ENCODE results near the gene SYF2.
"Not testable (repeated sequence)": the region's sequence is repeated elsewhere in the genome, so short reads cannot be mapped to it uniquely, and the experiment has no call there.

The SYF2 gene

GRCh38 chr1:25232027-25232865 is at the start of gene SYF2:
TSS of gene SYF2 (minus strand) at chr1:25232502. CDS start at chr1:25232467, 35 bp downstream.
- H3K36me3 ChIP-seq (ENCODE audit: control insufficient read depth, insufficient read depth, low read length) = peaks cover 27% of the 10 kb centered on the region
- H3K9me3 ChIP-seq (ENCODE audit: control insufficient read depth, insufficient read depth, low read depth, low read length) = no peaks in the 10 kb centered on the region
- H3K4me3 ChIP-seq (ENCODE audit: low read depth, low read length) = peak within 1 kb of the TSS; percentile 78
- no peaks in the 10 kb centered on the region for H3K27me3 ChIP-seq (ENCODE audit: control insufficient read depth, insufficient read depth, low read length)
- peak within 1 kb of the TSS; percentile 72 for H3K27ac ChIP-seq (ENCODE audit: low read depth, low read length)
- no peaks in the 10 kb centered on the region for H3K4me1 ChIP-seq (ENCODE audit: control insufficient read depth, insufficient read depth, low read length)
- peak within 1 kb of the TSS; percentile 91 for H3K9ac ChIP-seq (ENCODE audit: low read length)

DNA sequence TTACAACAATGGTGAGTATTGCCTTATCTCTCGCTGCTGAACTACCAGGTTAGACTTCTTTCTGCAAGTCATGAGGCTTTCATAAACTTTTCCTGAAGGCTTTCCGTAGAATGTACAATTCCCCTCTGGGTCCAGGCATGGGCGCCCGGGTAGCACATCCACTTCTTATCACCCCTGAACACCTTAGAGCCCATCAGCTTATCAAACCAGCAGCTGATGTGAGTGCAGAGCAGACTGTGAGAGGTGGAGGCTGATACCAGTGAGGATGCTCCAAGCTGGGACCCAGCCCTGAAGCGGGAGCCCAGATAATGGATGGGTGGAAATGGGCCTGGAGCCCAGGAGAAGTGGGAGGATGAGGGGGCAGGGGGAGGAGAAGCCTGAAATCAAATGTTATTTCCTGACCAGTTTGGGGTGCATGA is 47.4 kb upstream of the SYF2 start:
- not testable (repeated sequence) for H3K27me3 ChIP-seq (ENCODE audit: control insufficient read depth, insufficient read depth, low read length); H3K4me1 ChIP-seq (ENCODE audit: control insufficient read depth, insufficient read depth, low read length); H3K4me3 ChIP-seq (ENCODE audit: low read depth, low read length); H3K36me3 ChIP-seq (ENCODE audit: control insufficient read depth, insufficient read depth, low read length); H3K9ac ChIP-seq (ENCODE audit: low read length); H3K27ac ChIP-seq (ENCODE audit: low read depth, low read length); H3K9me3 ChIP-seq (ENCODE audit: control insufficient read depth, insufficient read depth, low read depth, low read length)

DNA sequence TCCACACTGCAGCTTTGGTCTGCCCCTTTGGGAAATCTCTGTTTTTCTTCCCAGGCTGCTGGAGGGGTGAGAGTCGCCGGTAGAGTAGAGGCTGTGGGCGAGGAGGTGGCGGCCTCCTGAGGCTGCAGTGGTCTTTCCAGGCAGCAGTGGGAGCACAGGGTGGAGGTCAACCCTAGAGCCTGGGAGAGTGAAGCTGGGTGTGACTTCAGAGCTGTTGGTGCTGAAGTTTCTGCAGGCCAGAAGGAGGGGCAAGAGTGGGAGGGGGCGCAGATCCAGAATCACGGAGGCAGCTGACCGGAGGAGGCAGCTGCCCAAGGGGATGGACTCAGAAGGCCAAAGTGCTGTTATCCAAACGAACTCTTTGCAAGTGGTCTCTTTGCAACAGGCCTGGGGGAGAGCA is 46.5 kb upstream of the SYF2 start:
- not testable (repeated sequence) for H3K4me3 ChIP-seq (ENCODE audit: low read depth, low read length); H3K4me1 ChIP-seq (ENCODE audit: control insufficient read depth, insufficient read depth, low read length); H3K9me3 ChIP-seq (ENCODE audit: control insufficient read depth, insufficient read depth, low read depth, low read length); H3K27me3 ChIP-seq (ENCODE audit: control insufficient read depth, insufficient read depth, low read length); H3K27ac ChIP-seq (ENCODE audit: low read depth, low read length); H3K9ac ChIP-seq (ENCODE audit: low read length); H3K36me3 ChIP-seq (ENCODE audit: control insufficient read depth, insufficient read depth, low read length)

DNA sequence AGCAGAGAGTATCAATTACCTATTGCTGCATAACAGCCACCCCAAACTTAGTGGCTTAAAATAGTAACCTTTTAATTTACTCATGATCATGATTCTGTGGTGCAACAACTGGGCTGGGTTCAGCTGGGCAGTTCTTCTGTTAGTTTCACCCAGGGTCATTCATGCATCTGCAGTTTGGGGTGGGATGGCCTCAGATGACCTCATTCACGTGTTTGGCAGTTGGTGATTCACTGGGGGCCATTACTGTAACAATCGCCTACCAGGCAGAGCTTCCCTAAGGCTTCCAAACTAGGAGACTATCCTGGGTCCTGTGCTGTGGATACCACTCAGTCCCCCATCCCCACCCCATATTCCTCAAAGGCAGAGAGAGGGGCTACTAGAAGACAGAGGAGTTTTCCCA is 46.1 kb upstream of the SYF2 start:
- not testable (repeated sequence) for H3K27ac ChIP-seq (ENCODE audit: low read depth, low read length); H3K27me3 ChIP-seq (ENCODE audit: control insufficient read depth, insufficient read depth, low read length); H3K9me3 ChIP-seq (ENCODE audit: control insufficient read depth, insufficient read depth, low read depth, low read length); H3K9ac ChIP-seq (ENCODE audit: low read length); H3K4me3 ChIP-seq (ENCODE audit: low read depth, low read length); H3K4me1 ChIP-seq (ENCODE audit: control insufficient read depth, insufficient read depth, low read length); H3K36me3 ChIP-seq (ENCODE audit: control insufficient read depth, insufficient read depth, low read length)

DNA sequence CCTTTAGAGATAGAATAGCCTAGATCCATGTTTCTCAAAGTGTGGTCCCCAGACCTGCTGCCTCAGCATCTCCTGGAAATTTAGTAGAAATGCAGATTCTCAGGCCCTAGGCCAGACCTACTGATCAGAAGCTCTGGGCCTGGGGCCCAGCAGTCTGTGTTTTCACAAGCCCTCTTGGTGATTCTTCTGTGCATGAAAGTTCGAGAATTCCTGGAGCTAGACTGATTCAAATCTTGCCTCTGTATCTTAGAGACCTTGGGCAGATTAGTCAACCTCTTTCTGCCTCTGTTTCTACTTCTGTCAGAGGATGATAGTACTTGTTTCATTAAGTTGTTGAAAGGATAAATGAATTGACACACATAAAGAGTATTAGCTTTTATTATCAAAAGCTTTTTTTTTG is 45.0 kb upstream of the SYF2 start:
- H3K27ac ChIP-seq (ENCODE audit: low read depth, low read length); H3K9ac ChIP-seq (ENCODE audit: low read length); H3K9me3 ChIP-seq (ENCODE audit: control insufficient read depth, insufficient read depth, low read depth, low read length): not testable (repeated sequence)

GRCh38 chr1:25275648-25276047 is 43.3 kb upstream of the SYF2 start:
- H3K27me3 ChIP-seq (ENCODE audit: control insufficient read depth, insufficient read depth, low read length); H3K4me3 ChIP-seq (ENCODE audit: low read depth, low read length); H3K27ac ChIP-seq (ENCODE audit: low read depth, low read length); H3K36me3 ChIP-seq (ENCODE audit: control insufficient read depth, insufficient read depth, low read length); H3K9ac ChIP-seq (ENCODE audit: low read length); H3K9me3 ChIP-seq (ENCODE audit: control insufficient read depth, insufficient read depth, low read depth, low read length); H3K4me1 ChIP-seq (ENCODE audit: control insufficient read depth, insufficient read depth, low read length): not testable (repeated sequence)

More for the DNA sequence above, 45.0 kb upstream of the SYF2 start:
- not testable (repeated sequence) for H3K4me1 ChIP-seq (ENCODE audit: control insufficient read depth, insufficient read depth, low read length); H3K27me3 ChIP-seq (ENCODE audit: control insufficient read depth, insufficient read depth, low read length); H3K36me3 ChIP-seq (ENCODE audit: control insufficient read depth, insufficient read depth, low read length); H3K4me3 ChIP-seq (ENCODE audit: low read depth, low read length)

- H3K9ac ChIP-seq (ENCODE audit: low read length); H3K27ac ChIP-seq (ENCODE audit: low read depth, low read length): not testable (repeated sequence)
Observed at GRCh38 chr1:25272238-25272637, 39.9 kb upstream of the SYF2 start, which contains the start of gene RHD. TSS of gene RHD (plus strand) at chr1:25272509. CDS start at chr1:25272548, 39 bp downstream.

DNA sequence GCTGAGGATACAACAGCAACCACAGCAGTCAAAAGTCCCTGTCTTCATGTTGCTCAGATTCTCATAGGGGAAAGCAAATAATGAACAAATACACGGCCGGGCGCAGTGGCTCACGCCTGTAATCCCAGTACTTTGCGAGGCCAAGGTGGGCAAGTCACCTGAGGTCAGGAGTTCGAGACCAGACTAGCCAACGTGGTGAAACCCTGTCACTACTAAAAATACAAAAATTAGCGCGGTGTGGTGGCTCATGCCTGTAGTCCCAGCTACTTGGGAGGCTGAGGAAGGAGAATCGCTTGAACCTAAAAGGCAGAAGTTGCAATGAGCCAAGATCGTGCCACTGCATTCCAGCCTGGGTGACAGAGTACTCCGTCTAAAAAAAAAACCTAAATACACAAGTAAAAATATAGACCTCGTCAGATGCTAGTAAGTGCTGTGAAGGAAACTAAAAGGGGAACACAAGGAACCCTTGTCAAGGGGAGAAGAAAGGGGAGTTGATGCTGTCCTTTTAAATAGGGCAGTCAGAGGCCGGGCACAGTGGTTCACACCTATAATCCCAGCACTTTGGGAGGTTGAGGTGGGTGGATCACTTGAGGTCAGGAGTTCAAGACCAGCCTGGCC is 36.0 kb upstream of the SYF2 start:
- H3K9me3 ChIP-seq (ENCODE audit: control insufficient read depth, insufficient read depth, low read depth, low read length); H3K9ac ChIP-seq (ENCODE audit: low read length); H3K27me3 ChIP-seq (ENCODE audit: control insufficient read depth, insufficient read depth, low read length); H3K4me1 ChIP-seq (ENCODE audit: control insufficient read depth, insufficient read depth, low read length); H3K27ac ChIP-seq (ENCODE audit: low read depth, low read length); H3K36me3 ChIP-seq (ENCODE audit: control insufficient read depth, insufficient read depth, low read length): not testable (repeated sequence)
- peak overlapping the region; percentile 59 for H3K4me3 ChIP-seq (ENCODE audit: low read depth, low read length)

More at GRCh38 chr1:25272238-25272637, 39.9 kb upstream of the SYF2 start, which contains the start of gene RHD:
- not testable (repeated sequence) for H3K36me3 ChIP-seq (ENCODE audit: control insufficient read depth, insufficient read depth, low read length); H3K4me3 ChIP-seq (ENCODE audit: low read depth, low read length); H3K4me1 ChIP-seq (ENCODE audit: control insufficient read depth, insufficient read depth, low read length); H3K27me3 ChIP-seq (ENCODE audit: control insufficient read depth, insufficient read depth, low read length); H3K9me3 ChIP-seq (ENCODE audit: control insufficient read depth, insufficient read depth, low read depth, low read length)

DNA sequence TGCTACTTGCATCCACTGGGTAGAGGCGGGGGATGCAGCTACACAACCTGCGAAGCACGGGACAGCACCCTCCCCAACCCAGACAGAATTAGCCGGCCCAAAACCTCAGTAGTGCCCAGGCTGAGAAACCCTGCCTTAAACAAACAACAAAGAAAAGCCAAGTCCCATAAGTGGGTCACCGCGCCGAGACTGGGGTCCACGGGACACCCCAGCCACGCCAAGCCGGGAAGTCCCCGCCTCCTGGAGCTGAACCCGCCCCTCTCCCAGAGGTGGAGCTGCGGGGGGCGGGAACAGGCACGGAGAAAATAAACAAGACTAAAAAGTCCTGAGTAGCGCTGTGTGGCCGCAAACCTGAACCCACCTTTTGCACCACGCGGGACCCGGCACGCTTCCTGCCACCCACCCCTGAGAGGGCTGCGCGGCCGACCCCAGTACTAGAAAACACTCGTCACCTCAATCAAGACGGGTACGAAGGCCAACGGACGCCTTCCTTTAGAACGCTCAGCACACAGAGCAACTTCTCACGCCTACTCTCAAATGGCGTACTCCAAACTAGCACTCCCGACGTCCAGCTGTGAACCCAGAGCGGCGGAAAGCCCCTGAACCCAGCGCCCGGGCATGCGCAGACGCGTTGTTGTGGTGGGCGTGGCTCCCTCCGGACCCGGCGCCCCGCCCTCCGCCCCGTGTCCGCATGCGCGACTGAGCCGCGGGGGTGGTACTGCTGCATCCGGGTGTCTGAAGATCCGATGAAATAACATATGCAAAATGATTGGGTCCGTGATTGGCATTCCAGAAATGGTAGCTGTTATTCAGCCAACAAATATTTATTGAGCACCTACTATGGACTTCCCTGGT is 35.2 kb upstream of the SYF2 start:
- H3K4me1 ChIP-seq (ENCODE audit: control insufficient read depth, insufficient read depth, low read length); H3K27me3 ChIP-seq (ENCODE audit: control insufficient read depth, insufficient read depth, low read length); H3K27ac ChIP-seq (ENCODE audit: low read depth, low read length); H3K36me3 ChIP-seq (ENCODE audit: control insufficient read depth, insufficient read depth, low read length); H3K9me3 ChIP-seq (ENCODE audit: control insufficient read depth, insufficient read depth, low read depth, low read length): not testable (repeated sequence)
- H3K9ac ChIP-seq (ENCODE audit: low read length) = peak overlapping the region; percentile 33
- H3K4me3 ChIP-seq (ENCODE audit: low read depth, low read length) = peak overlapping the region; percentile 59

- not testable (repeated sequence) for H3K36me3 ChIP-seq (ENCODE audit: control insufficient read depth, insufficient read depth, low read length); H3K4me1 ChIP-seq (ENCODE audit: control insufficient read depth, insufficient read depth, low read length); H3K27me3 ChIP-seq (ENCODE audit: control insufficient read depth, insufficient read depth, low read length); H3K9ac ChIP-seq (ENCODE audit: low read length); H3K9me3 ChIP-seq (ENCODE audit: control insufficient read depth, insufficient read depth, low read depth, low read length); H3K27ac ChIP-seq (ENCODE audit: low read depth, low read length)
- peak overlapping the region; percentile 62 for H3K4me3 ChIP-seq (ENCODE audit: low read depth, low read length)
Observed at GRCh38 chr1:25266554-25267287, 34.4 kb upstream of the SYF2 start.

All from HUES6 (cell line).